ENCODE results near the gene ZSCAN16.

DNA sequence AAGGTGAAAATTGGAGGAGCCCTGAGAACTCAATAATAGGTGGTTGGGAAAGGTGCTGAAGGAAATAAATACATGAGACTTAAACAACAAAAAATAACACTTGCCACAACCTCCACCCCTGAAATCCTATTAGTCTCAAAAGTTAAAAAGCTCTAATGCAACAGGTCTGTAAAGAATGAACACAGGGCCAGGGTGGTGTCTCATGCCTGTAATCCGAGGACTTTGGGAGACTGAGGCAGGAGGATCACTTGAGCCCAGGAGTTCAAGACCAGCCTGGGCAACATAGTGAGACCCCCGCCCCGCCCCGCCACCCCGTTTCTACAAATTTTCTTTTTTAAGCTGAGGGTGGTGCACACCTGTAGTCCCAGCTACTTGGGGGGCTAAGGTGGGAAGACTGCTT is 16.2 kb downstream of the ZSCAN16 start:
- TF ChIP-seq, protein P1, sequence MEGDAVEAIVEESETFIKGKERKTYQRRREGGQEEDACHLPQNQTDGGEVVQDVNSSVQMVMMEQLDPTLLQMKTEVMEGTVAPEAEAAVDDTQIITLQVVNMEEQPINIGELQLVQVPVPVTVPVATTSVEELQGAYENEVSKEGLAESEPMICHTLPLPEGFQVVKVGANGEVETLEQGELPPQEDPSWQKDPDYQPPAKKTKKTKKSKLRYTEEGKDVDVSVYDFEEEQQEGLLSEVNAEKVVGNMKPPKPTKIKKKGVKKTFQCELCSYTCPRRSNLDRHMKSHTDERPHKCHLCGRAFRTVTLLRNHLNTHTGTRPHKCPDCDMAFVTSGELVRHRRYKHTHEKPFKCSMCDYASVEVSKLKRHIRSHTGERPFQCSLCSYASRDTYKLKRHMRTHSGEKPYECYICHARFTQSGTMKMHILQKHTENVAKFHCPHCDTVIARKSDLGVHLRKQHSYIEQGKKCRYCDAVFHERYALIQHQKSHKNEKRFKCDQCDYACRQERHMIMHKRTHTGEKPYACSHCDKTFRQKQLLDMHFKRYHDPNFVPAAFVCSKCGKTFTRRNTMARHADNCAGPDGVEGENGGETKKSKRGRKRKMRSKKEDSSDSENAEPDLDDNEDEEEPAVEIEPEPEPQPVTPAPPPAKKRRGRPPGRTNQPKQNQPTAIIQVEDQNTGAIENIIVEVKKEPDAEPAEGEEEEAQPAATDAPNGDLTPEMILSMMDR (IDR thresholded peaks at IDR 0.05 in 8 of 11, conservative IDR thresholded peaks at IDR 0.05 in 3 of 11), result no peak
- TF ChIP-seq POLR2AphosphoS5 (IDR thresholded peaks at IDR 0.05), result no peak
- TF ChIP-seq POLR2A (IDR thresholded peaks at IDR 0.05), result no peak

All from spleen (tissue), 7 donors.